ENCODE data around the gene MYLK. TPM values are rescaled to one million over a fixed set of nuclear protein-coding genes. Genes with fewer than 3 reads are reported as not detected.
"Not testable (repeated sequence)": the region's sequence is repeated elsewhere in the genome, so short reads cannot be mapped to it uniquely, and the experiment has no call there.

The MYLK gene
- total RNA-seq, 1 donor from 2014 or later = 24.3 TPM

- DNase-seq (ENCODE audit: low read depth, low spot score) = peak; percentile 48
Measured at GRCh38 chr3:123750659-123751420, 133.3 kb downstream of the MYLK start.

- no peak for DNase-seq (ENCODE audit: low read depth, low spot score)
Measured at GRCh38 chr3:123750209-123750608, 133.9 kb downstream of the MYLK start.

- no peak for DNase-seq (ENCODE audit: low read depth, low spot score)
Measured at GRCh38 chr3:123749711-123750110, 134.4 kb downstream of the MYLK start.

GRCh38 chr3:123745184-123745855 is 138.8 kb downstream of the MYLK start:
- no peak for DNase-seq (ENCODE audit: low read depth, low spot score)

GRCh38 chr3:123744064-123744463 is 140.1 kb downstream of the MYLK start:
- DNase-seq (ENCODE audit: low read depth, low spot score) = no peak

- DNase-seq (ENCODE audit: low read depth, low spot score) = no peak
Measured at GRCh38 chr3:123743121-123743520, 141.0 kb downstream of the MYLK start.

- DNase-seq (ENCODE audit: low read depth, low spot score) = no peak
Measured at GRCh38 chr3:123741041-123741511, 143.1 kb downstream of the MYLK start.

- DNase-seq (ENCODE audit: low read depth, low spot score) = no peak
Measured at GRCh38 chr3:123740391-123740822, 143.7 kb downstream of the MYLK start.

- no peak for DNase-seq (ENCODE audit: low read depth, low spot score)
Measured at GRCh38 chr3:123739754-123740153, 144.4 kb downstream of the MYLK start.

GRCh38 chr3:123739106-123739505 is 145.0 kb downstream of the MYLK start:
- no peak for DNase-seq (ENCODE audit: low read depth, low spot score)

GRCh38 chr3:123738522-123738921 is 145.6 kb downstream of the MYLK start:
- not testable (repeated sequence) for DNase-seq (ENCODE audit: low read depth, low spot score)

- no peak for DNase-seq (ENCODE audit: low read depth, low spot score)
Measured at GRCh38 chr3:123737168-123737567, 147.0 kb downstream of the MYLK start.

GRCh38 chr3:123735456-123735855 is 148.7 kb downstream of the MYLK start:
- DNase-seq (ENCODE audit: low read depth, low spot score) = no peak

- no peak for DNase-seq (ENCODE audit: low read depth, low spot score)
Measured at GRCh38 chr3:123734527-123734902, 149.6 kb downstream of the MYLK start.

GRCh38 chr3:123733805-123734526 is 150.2 kb downstream of the MYLK start:
- DNase-seq (ENCODE audit: low read depth, low spot score) = no peak

GRCh38 chr3:123733341-123733740 is 150.8 kb downstream of the MYLK start:
- DNase-seq (ENCODE audit: low read depth, low spot score) = no peak

GRCh38 chr3:123732447-123732846 is 151.7 kb downstream of the MYLK start:
- no peak for DNase-seq (ENCODE audit: low read depth, low spot score)

GRCh38 chr3:123730829-123731228 is 153.3 kb downstream of the MYLK start:
- no peak for DNase-seq (ENCODE audit: low read depth, low spot score)

GRCh38 chr3:123728991-123729390 is 155.1 kb downstream of the MYLK start:
- no peak for DNase-seq (ENCODE audit: low read depth, low spot score)

GRCh38 chr3:123728014-123728413 is 156.1 kb downstream of the MYLK start:
- no peak for DNase-seq (ENCODE audit: low read depth, low spot score)

- DNase-seq (ENCODE audit: low read depth, low spot score) = no peak
Measured at GRCh38 chr3:123725652-123726400, 158.3 kb downstream of the MYLK start.
